ENCODE data around the gene CNTF. TPM values are rescaled to one million over a fixed set of nuclear protein-coding genes. Genes with fewer than 3 reads are reported as not detected.
"Not testable (repeated sequence)": the region's sequence is repeated elsewhere in the genome, so short reads cannot be mapped to it uniquely, and the experiment has no call there.

The CNTF gene
- 0.78 and 2.8 TPM in 2 replicates for total RNA-seq

DNA sequence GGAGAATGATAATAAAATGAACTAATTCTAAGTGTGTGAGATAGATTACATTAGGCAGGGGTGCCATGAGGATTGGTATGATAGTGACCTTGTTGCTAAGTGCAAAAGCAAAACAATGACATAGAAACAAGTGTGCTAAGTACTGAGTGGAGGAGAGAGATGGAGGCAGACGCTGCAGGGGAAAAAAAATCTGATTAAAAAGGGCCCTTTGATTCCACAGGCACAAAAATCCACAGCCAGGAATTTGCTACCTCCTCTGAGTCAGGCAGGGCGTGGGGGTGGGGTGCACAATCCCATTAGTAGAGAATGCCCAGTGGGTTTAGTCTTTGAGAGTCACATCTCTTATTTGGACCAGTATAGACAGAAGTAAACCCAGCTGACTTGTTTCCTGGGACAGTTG, at the start of gene CNTF:
Gene CNTF (plus strand): TSS at position 322 of the 400 bp plus-strand sequence. CDS start 88 bp downstream, outside the sequence.
- DNase-seq (ENCODE audit: extremely low read depth, low read depth, low spot score): no peak

GRCh38 chr11:58572906-58573305, 49.6 kb upstream of the CNTF start:
- not testable (repeated sequence) for DNase-seq (ENCODE audit: extremely low read depth, low read depth, low spot score)

- peak; percentile 55 for DNase-seq (ENCODE audit: extremely low read depth, low read depth, low spot score)
Measured at GRCh38 chr11:58573451-58574104, 48.9 kb upstream of the CNTF start.

GRCh38 chr11:58574881-58575280, 47.6 kb upstream of the CNTF start:
- DNase-seq (ENCODE audit: extremely low read depth, low read depth, low spot score): no peak

- no peak for DNase-seq (ENCODE audit: extremely low read depth, low read depth, low spot score)
Measured at GRCh38 chr11:58575377-58576020, 47.0 kb upstream of the CNTF start, which contains the start of gene LPXN. Gene LPXN, minus strand, starts transcription at chr11:58575856. Its CDS starts 84 bp downstream, at chr11:58575772.

DNA sequence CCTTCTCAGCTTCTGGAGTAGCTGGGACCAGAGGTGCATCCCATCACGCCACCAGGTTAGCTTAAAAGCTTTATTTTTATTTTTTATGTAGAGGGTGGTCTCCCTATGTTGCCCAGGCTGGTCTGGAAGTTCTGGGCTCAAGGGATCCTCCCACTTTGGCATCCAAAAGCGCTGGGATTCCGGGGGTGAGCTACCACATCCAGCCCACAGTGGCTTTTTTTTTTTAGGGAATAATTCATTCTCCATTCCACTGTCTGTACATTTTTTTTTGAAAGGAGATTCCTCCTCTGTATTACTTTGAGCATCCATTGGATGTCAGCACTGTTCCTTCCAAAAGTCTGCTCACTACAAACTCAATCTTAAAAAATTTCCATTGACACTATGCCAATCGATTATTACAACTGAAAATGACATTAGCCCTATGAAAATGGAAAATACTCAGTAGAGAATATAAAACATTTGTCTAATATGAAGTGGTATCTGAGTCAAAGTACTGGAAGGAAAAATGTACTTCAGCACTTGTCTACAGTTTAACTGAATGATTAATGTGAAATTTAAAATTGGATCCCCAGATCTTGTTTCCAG, 45.5 kb upstream of the CNTF start:
- DNase-seq (ENCODE audit: extremely low read depth, low read depth, low spot score): peak; percentile 9

GRCh38 chr11:58577555-58578135, 44.8 kb upstream of the CNTF start:
- peak; percentile 65 for DNase-seq (ENCODE audit: extremely low read depth, low read depth, low spot score)

DNA sequence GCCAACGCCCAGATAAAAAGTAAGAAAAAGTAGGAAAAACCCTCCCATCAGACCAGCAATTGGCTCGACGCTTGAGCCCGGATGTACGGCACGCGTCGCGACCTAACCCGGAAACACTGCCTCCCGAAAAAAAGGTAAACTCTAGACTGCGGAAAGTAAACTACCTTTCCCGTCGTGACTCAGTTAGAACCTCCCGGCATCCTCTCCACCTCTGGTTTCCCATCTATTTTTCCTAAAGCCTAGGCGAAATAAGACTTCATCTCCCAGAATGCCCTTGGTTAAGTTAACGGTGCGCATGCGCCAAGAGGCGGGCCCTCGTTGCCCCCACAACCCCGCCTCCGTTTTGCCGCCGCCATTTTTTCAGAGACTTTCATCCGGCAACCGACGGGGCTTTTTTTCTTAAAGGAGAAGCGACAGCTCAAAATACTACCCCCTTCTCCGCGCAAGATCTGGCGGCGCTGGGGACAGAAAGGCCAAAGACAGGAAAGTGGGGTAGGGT, 44.3 kb upstream of the CNTF start:
- peak; percentile 98 for DNase-seq (ENCODE audit: extremely low read depth, low read depth, low spot score)

- peak; percentile 89 for DNase-seq (ENCODE audit: extremely low read depth, low read depth, low spot score)
Measured at GRCh38 chr11:58578635-58579191, 43.8 kb upstream of the CNTF start, which contains the start of gene ZFP91. Gene ZFP91, plus strand, starts transcription at chr11:58579063. Its CDS starts 219 bp downstream, at chr11:58579282.

GRCh38 chr11:58579192-58580129, 43.0 kb upstream of the CNTF start:
- peak; percentile 63 for DNase-seq (ENCODE audit: extremely low read depth, low read depth, low spot score)

DNA sequence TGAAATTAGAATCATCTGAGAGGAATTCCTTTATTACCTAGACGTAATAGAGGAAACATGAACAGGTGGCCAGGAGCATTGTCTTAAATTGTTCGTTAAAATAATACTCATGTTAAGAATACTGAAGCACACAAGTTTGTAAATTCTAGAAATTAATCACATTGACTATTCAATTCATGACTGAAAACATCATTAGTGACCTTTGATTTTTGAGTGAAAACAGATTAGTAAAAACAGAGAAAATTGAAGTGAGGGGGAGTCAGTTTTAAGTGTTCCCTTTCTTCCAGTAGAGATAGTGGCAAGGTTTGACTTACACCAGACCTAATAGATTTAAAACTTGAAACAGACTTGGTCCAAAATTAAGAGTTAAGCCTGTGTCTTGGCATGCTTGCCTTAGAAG, 42.2 kb upstream of the CNTF start:
- no peak for DNase-seq (ENCODE audit: extremely low read depth, low read depth, low spot score)

DNA sequence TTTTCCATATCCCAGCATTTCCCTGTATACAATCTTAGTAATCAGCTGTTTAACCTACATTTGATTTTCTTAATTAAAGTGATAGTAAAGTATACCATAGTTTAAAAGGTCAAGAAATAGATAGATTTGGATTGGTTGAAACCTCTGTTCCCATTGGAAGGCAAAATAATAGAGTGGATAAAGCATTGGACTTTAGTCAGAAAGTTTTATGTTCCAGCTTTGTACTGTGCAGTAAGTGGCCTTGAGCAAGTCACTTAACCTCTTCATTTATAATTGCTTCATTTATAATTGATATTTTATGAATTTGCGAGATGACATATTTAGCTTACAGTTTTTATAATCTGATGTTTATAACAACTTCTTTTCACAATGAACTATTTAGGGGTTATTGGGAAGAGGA, 40.0 kb upstream of the CNTF start:
- no peak for DNase-seq (ENCODE audit: extremely low read depth, low read depth, low spot score)

DNA sequence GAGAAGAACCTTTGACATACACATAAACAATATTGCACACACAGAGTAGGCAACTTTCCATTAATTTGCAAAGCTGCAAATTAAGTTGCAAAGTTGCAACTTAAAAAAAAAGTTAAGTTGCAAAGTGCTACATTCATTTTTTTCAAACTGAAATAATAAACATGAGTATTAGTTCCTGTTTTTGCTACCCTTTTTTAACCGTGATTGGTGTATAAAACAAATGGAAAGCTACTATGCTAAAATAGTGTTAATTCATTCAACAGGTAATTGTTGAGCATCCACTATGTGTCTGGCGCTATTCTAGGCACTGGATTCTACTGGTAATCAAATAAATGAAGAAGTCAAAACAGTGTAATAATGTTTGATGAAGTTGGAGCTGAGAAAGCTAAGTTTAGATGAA, 35.5 kb upstream of the CNTF start:
- no peak for DNase-seq (ENCODE audit: extremely low read depth, low read depth, low spot score)

- DNase-seq (ENCODE audit: extremely low read depth, low read depth, low spot score): no peak
Measured at GRCh38 chr11:58591659-58592058, 30.8 kb upstream of the CNTF start.

DNA sequence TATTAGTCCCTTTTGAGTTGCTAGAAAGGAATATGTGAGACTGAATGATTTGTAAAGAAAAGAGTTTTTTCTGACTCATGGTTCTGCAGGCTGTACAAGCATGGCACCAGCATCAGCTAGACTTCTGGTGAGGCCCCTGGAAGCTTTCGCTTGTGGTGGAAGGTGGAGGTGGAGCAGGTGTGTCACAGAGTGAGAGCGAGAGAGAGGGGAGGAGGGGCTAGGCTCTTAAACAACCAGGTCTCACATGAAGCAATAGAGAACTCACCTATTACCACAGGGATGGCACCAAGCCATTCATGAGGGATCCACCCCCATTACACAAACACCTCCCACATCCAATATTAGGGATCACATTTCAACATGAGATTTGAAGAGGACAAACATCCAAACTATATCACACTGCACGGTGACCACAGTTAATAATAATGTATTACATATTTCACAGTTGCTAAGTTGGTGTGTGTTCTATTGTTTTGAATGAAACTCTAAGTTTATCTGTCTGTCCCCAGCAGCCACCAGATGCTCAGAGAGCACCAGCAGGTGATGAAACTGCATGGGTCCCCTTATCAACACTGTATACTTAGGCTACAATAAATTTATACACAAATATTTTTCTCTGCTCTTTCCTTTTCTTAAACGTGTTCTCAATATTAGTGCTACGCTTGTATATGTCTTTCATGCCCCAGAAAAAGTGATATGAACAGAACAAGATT, 29.5 kb upstream of the CNTF start:
- DNase-seq (ENCODE audit: extremely low read depth, low read depth, low spot score): no peak

DNA sequence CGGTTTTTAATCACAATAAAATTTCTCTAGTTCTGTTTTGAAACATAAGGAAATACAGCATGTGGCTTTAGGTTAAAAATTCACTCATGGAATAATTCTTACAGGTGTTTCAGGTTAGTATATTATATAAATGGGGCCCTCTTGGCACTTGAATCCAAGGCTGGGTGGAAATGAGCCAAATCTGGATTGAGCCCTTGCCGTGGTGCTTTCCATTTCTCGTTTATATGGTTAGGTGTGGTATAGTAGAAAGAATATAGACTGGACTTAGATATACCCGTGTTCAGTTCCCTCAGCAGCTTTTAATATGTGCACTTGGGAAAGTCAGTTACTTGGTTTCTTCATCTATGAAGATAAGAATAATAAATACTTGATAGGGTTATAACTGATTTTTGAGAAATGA, 27.6 kb upstream of the CNTF start:
- DNase-seq (ENCODE audit: extremely low read depth, low read depth, low spot score): no peak

- no peak for DNase-seq (ENCODE audit: extremely low read depth, low read depth, low spot score)
Measured at GRCh38 chr11:58596621-58597020, 25.8 kb upstream of the CNTF start.

DNA sequence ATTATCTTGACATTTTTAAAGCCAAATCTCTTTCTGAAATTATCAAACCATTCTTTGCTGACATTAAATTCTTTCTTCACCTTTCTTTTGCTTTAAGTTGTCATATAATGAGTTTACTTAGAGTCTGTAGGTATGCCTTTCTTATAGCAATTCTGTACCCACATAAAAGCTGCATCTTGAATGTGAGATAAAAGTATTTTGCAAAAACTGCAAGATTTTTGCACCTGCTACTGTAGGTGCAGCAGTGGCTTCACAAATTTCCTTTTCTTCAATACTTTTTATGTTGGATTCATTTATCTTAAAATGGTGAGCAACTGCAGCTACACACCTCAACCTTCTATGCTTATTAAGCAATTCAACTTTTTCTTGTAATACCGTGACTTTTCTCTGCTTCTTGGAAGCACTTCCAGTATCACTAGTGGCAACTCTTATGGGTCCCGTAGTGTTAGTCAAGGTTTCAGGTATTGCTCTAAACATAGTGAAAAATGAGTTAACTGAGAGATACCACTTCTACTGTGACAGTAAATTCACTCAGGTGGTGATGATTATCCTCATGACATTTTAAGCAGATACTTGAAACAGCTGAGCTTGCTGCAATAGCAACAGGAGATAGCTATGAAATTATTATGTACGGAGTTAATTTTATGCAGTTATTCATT, 24.9 kb upstream of the CNTF start:
- DNase-seq (ENCODE audit: extremely low read depth, low read depth, low spot score): no peak

GRCh38 chr11:58600510-58600909, 22.0 kb upstream of the CNTF start:
- no peak for DNase-seq (ENCODE audit: extremely low read depth, low read depth, low spot score)

Data from glomerular endothelial cell (primary cell).